Neural progenitor cell (in vitro differentiated cells): ENCODE data around the gene HINFP. TPM values are rescaled to one million over a fixed set of nuclear protein-coding genes. Genes with fewer than 3 reads are reported as not detected.

ENCODE experiments used
- DNase-seq: peaks from one replicate; pipeline ENCODE4 v3.0.0-alpha.2; 2016; ENCODE audit warnings: low spot score
- H2AFZ ChIP-seq: fragments of 200-600 bp; sonication (generic); replicated peaks from 2 replicates; pipeline ENCODE4 v1.6.1; 2016; ENCODE audit warnings: antibody characterized with exemption
- H3F3A ChIP-seq: fragments of 200-600 bp; sonication (generic); 2 replicates; pipeline ENCODE4 v1.6.1; 2016; ENCODE audit warnings: antibody characterized with exemption, low read depth
- H3K27ac ChIP-seq: fragments of 200-600 bp; sonication (generic); 2 replicates; pipeline ENCODE4 v1.5.1; 2016; ENCODE audit warnings: mild to moderate bottlenecking
- H3K27me3 ChIP-seq: fragments of 200-600 bp; sonication (generic); 2 replicates; pipeline ENCODE4 v1.6.1; 2016; ENCODE audit warnings: mild to moderate bottlenecking, moderate library complexity
- H3K36me3 ChIP-seq: fragments of 200-600 bp; sonication (generic); 2 replicates; pipeline ENCODE4 v1.5.1; 2016
- H3K4me1 ChIP-seq: fragments of 200-600 bp; sonication (generic); 2 replicates; pipeline ENCODE4 v1.6.1; 2016; ENCODE audit warnings: mixed run types
- H3K4me2 ChIP-seq: fragments of 200-600 bp; sonication (generic); 2 replicates; pipeline ENCODE4 v1.6.1; 2016
- H3K4me3 ChIP-seq: fragments of 200-600 bp; sonication (generic); 2 replicates; pipeline ENCODE4 v1.5.1; 2016
- H3K79me2 ChIP-seq: fragments of 200-600 bp; sonication (generic); 2 replicates; pipeline ENCODE4 v1.6.1; 2016; ENCODE audit warnings: low read depth
- H3K9ac ChIP-seq: fragments of 200-600 bp; sonication (generic); 2 replicates; pipeline ENCODE4 v1.6.1; 2016
- H3K9me3 ChIP-seq: fragments of 200-600 bp; sonication (generic); 2 replicates; pipeline ENCODE4 v1.5.1; 2016; ENCODE audit warnings: low read depth
- H4K20me1 ChIP-seq: fragments of 200-600 bp; sonication (generic); 2 replicates; pipeline ENCODE4 v1.6.1; 2016; ENCODE audit warnings: low read depth
- H3K27ac Mint-ChIP-seq: 3 replicates; pipeline ENCODE4 v1.8.0; 2021; ENCODE audit warnings: mixed read lengths
- H3K27me3 Mint-ChIP-seq: 2 replicates; pipeline ENCODE4 v1.8.0; 2022; ENCODE audit warnings: low read depth, mild to moderate bottlenecking, inconsistent platforms, moderate library complexity, mixed read lengths; ENCODE audit not compliant: insufficient read depth
- H3K36me3 Mint-ChIP-seq: 3 replicates; pipeline ENCODE4 v1.8.0; 2021; ENCODE audit warnings: mixed read lengths
- H3K4me1 Mint-ChIP-seq: 3 replicates; pipeline ENCODE4 v1.8.0; 2021; ENCODE audit warnings: mixed read lengths
- H3K4me3 Mint-ChIP-seq: 3 replicates; pipeline ENCODE4 v1.8.0; 2021; ENCODE audit warnings: mild to moderate bottlenecking, moderate library complexity, mixed read lengths
- H3K9me3 Mint-ChIP-seq: 3 replicates; pipeline ENCODE4 v1.8.0; 2020; ENCODE audit warnings: mixed read lengths
- CTCF ChIP-seq: fragments of 200-600 bp; sonication (generic); IDR thresholded peaks from 2 replicates; pipeline ENCODE4 v1.5.1; 2017; ENCODE audit warnings: antibody characterized with exemption, mild to moderate bottlenecking
- EZH2 ChIP-seq: fragments of 200-600 bp; sonication (generic); IDR thresholded peaks from 2 replicates; pipeline ENCODE4 v1.6.1; 2017; ENCODE audit warnings: antibody characterized with exemption, mild to moderate bottlenecking, moderate library complexity
- EZH2phosphoT487 ChIP-seq: fragments of 200-600 bp; sonication (generic); IDR thresholded peaks from 2 replicates; pipeline ENCODE4 v1.6.1; 2017; ENCODE audit warnings: antibody characterized with exemption
- total RNA-seq: library from RNA; depleted of rRNA; stranded (reverse); fragments of >200 nt; gene quantifications from 2 replicates; pipeline ENCODE4 v1.2.3, GENCODE V29; 2015; ENCODE audit warnings: low replicate concordance

Gene HINFP
- total RNA-seq, 1 donor from 2014 or later: 32.5 TPM

- peaks cover 8% of the 10 kb centered on the region for H3F3A ChIP-seq
- H2AFZ ChIP-seq: no peak overlapping the region
- no peaks in the 10 kb centered on the region for H3K4me1 ChIP-seq
- Mint-ChIP-seq H3K36me3 (peaks cover 8% of the 10 kb centered on the region), H3K4me3 (no peak overlapping the region), H3K27ac (no peak overlapping the region), H3K4me1 (peaks cover 3% of the 10 kb centered on the region), H3K27me3 (no peaks in the 10 kb centered on the region), H3K9me3 (no peaks in the 10 kb centered on the region)
- H3K9ac ChIP-seq: no peak overlapping the region
- TF ChIP-seq CTCF: no peak
- no peak for TF ChIP-seq EZH2
- TF ChIP-seq EZH2phosphoT487: no peak
- H3K27me3 ChIP-seq: peaks cover 1% of the 10 kb centered on the region
- no peaks in the 10 kb centered on the region for H3K36me3 ChIP-seq
- H3K4me2 ChIP-seq: no peak overlapping the region
- DNase-seq: no peak
- H3K4me3 ChIP-seq: no peak overlapping the region
- H3K9me3 ChIP-seq: no peaks in the 10 kb centered on the region
- no peak overlapping the region for H3K27ac ChIP-seq
- H4K20me1 ChIP-seq: no peaks in the 10 kb centered on the region
- H3K79me2 ChIP-seq: no peaks in the 10 kb centered on the region
Measured at GRCh38 chr11:119113716-119114115, 7.7 kb upstream of the HINFP start.

GRCh38 chr11:119114351-119114750 is 7.0 kb upstream of the HINFP start:
- Mint-ChIP-seq H3K4me1 (no peaks in the 10 kb centered on the region), H3K27ac (no peak overlapping the region), H3K4me3 (no peak overlapping the region), H3K36me3 (peaks cover 8% of the 10 kb centered on the region), H3K9me3 (no peaks in the 10 kb centered on the region), H3K27me3 (no peaks in the 10 kb centered on the region)
- Histone ChIP-seq H3F3A (peaks cover 10% of the 10 kb centered on the region), H3K36me3 (no peaks in the 10 kb centered on the region), H3K27me3 (no peaks in the 10 kb centered on the region), H3K9ac (no peak overlapping the region), H3K27ac (no peak overlapping the region), H3K9me3 (no peaks in the 10 kb centered on the region), H3K4me1 (no peaks in the 10 kb centered on the region), H4K20me1 (no peaks in the 10 kb centered on the region), H3K4me2 (no peak overlapping the region), H3K79me2 (no peaks in the 10 kb centered on the region), H2AFZ (no peak overlapping the region), H3K4me3 (no peak overlapping the region)
- TF ChIP-seq EZH2 (no peak), CTCF (no peak), EZH2phosphoT487 (no peak)
- DNase-seq: no peak

- H3K79me2 ChIP-seq: no peaks in the 10 kb centered on the region
- no peak overlapping the region for H3K4me2 ChIP-seq
- no peaks in the 10 kb centered on the region for H3K27me3 ChIP-seq
- no peak overlapping the region for H2AFZ ChIP-seq
- H4K20me1 ChIP-seq: no peaks in the 10 kb centered on the region
- H3K9ac ChIP-seq: no peak overlapping the region
- Mint-ChIP-seq H3K27me3 (peaks cover under 1% of the 10 kb centered on the region), H3K9me3 (no peaks in the 10 kb centered on the region), H3K4me1 (peaks cover 6% of the 10 kb centered on the region), H3K36me3 (peaks cover 5% of the 10 kb centered on the region), H3K4me3 (no peak overlapping the region), H3K27ac (no peak overlapping the region)
- no peak for TF ChIP-seq EZH2phosphoT487
- no peak overlapping the region for H3K4me3 ChIP-seq
- no peaks in the 10 kb centered on the region for H3K9me3 ChIP-seq
- H3K27ac ChIP-seq: no peak overlapping the region
- H3K4me1 ChIP-seq: peaks cover 4% of the 10 kb centered on the region
- no peak for DNase-seq
- no peaks in the 10 kb centered on the region for H3K36me3 ChIP-seq
- peaks cover 14% of the 10 kb centered on the region for H3F3A ChIP-seq
Measured at GRCh38 chr11:119115484-119116234, 5.7 kb upstream of the HINFP start.

- H3K27me3 ChIP-seq: no peaks in the 10 kb centered on the region
- TF ChIP-seq CTCF (no peak), EZH2phosphoT487 (no peak), EZH2 (no peak)
- no peak overlapping the region for H3K27ac ChIP-seq
- H3K9me3 ChIP-seq: no peaks in the 10 kb centered on the region
- no peaks in the 10 kb centered on the region for H3K36me3 ChIP-seq
- Mint-ChIP-seq H3K36me3 (peaks cover 5% of the 10 kb centered on the region), H3K4me1 (peaks cover 10% of the 10 kb centered on the region), H3K9me3 (no peaks in the 10 kb centered on the region), H3K27me3 (peaks cover 3% of the 10 kb centered on the region), H3K4me3 (no peak overlapping the region), H3K27ac (no peak overlapping the region)
- no peak for DNase-seq
- H4K20me1 ChIP-seq: no peaks in the 10 kb centered on the region
- H3K4me2 ChIP-seq: no peak overlapping the region
- H3F3A ChIP-seq: peaks cover 16% of the 10 kb centered on the region
- no peaks in the 10 kb centered on the region for H3K79me2 ChIP-seq
- H3K4me3 ChIP-seq: no peak overlapping the region
- H2AFZ ChIP-seq: no peak overlapping the region
- peaks cover 7% of the 10 kb centered on the region for H3K4me1 ChIP-seq
- no peak overlapping the region for H3K9ac ChIP-seq
Measured at GRCh38 chr11:119116235-119116594, 5.2 kb upstream of the HINFP start.
